ENCODE measurements around the gene THRA. TPM values are rescaled to one million over a fixed set of nuclear protein-coding genes. Genes with fewer than 3 reads are reported as not detected.

THRA gene
- total and polyA plus RNA-seq, 2 of the 8 experiments (the other 6 are each of a cell fraction or from before 2014, with no cell fraction given) = 6.4 to 10.2 TPM

GRCh38 chr17:40099619-40100418, 37.1 kb downstream of the THRA start (continued):
- TF ChIP-seq CHD7 (IDR thresholded peaks at IDR 0.05; ENCODE audit: insufficient replicate concordance, low read length) (no peak), MAX (IDR thresholded peaks at IDR 0.05) (no peak), ATF2 (IDR thresholded peaks at IDR 0.05; ENCODE audit: low read length) (0 out of 2 replicates have a peak, but pooled peaks have one; percentile 14), TBP (IDR thresholded peaks at IDR 0.05; ENCODE audit: low read depth, low read length) (0 out of 2 replicates have a peak, but pooled peaks have one; percentile 1), SIN3A (conservative IDR thresholded peaks at IDR 0.05 in 1 of 2, IDR thresholded peaks at IDR 0.05 in 1 of 2; ENCODE audit: low read depth in 1 of 2, low read length in 2 of 2) (0 out of 4 replicates have a peak, but pooled peaks of 1 of the 2 experiments have one; percentile 17), SIX5 (IDR thresholded peaks at IDR 0.05; ENCODE audit: low read depth, low read length) (no peak), EZH2 (IDR thresholded peaks at IDR 0.05; ENCODE audit: low read depth, low read length, severe bottlenecking) (no peak)

Measured in H1 (cell line).